Neural cell (in vitro differentiated cells): Measurements from ENCODE around the gene MTHFD1.

ENCODE experiments used
- CTCF ChIP-seq: fragments of 450-650 bp; IDR thresholded peaks from 2 replicates; pipeline ENCODE4 v1.5.1; 2014; ENCODE audit warnings: antibody characterized with exemption, mild to moderate bottlenecking, moderate library complexity; ENCODE audit not compliant: poor library complexity, severe bottlenecking
- EZH2 ChIP-seq: fragments of 200-600, 300-800 bp; shearing (Covaris generic), sonication (generic); IDR thresholded peaks from 2 replicates; pipeline ENCODE4 v1.6.1; 2014; ENCODE audit warnings: antibody characterized with exemption, low read length, borderline replicate concordance, mild to moderate bottlenecking; ENCODE audit not compliant: insufficient read depth, poor library complexity, severe bottlenecking
- REST ChIP-seq: IDR thresholded peaks from 2 replicates; pipeline ENCODE4 v1.6.1; 2012; ENCODE audit warnings: borderline replicate concordance
- TAF1 ChIP-seq: IDR thresholded peaks from 2 replicates; pipeline ENCODE4 v1.6.1; 2012; ENCODE audit warnings: low read depth

GRCh38 chr14:64439141-64439540 is 51.0 kb downstream of the MTHFD1 start:
- no peak for TF ChIP-seq TAF1
- TF ChIP-seq CTCF, result no peak
- no peak for TF ChIP-seq REST
- no peak for TF ChIP-seq EZH2
